HL-60/S4 treated with retinoic acid at 250 ng/mL for 4 days and 3 days (cell line): ENCODE results near the gene TMEM63C.

Source experiments
- in situ Hi-C: fragments of 300-500 bp; cut with MboI; formaldehyde crosslinking; loops from 2 replicates; pipeline ENCODE4 v1.7.0; 2022; ENCODE audit warnings: low sequenced_read_pairs

TMEM63C gene

GRCh38 chr14:77250927-77251326 is 69.3 kb downstream of the TMEM63C start:
- in situ Hi-C loops: no loop called here

GRCh38 chr14:77251870-77252269 is 70.3 kb downstream of the TMEM63C start:
- in situ Hi-C loops: no loop called here

- in situ Hi-C loops: no loop called here
Measured at GRCh38 chr14:77253333-77254190, 72.0 kb downstream of the TMEM63C start.

- in situ Hi-C loops: no loop called here
Measured at GRCh38 chr14:77256694-77257093, 75.1 kb downstream of the TMEM63C start.

- in situ Hi-C loops: no loop called here
Measured at GRCh38 chr14:77257700-77258099, 76.1 kb downstream of the TMEM63C start.

GRCh38 chr14:77258566-77258965 is 77.0 kb downstream of the TMEM63C start:
- in situ Hi-C loops: no loop called here

GRCh38 chr14:77259025-77259715 is 77.6 kb downstream of the TMEM63C start:
- in situ Hi-C loops: no loop called here

- in situ Hi-C loops: no loop called here
Measured at GRCh38 chr14:77260199-77260598, 78.6 kb downstream of the TMEM63C start.

GRCh38 chr14:77260631-77261030 is 79.0 kb downstream of the TMEM63C start:
- in situ Hi-C loops: no loop called here

GRCh38 chr14:77264466-77265186 is 83.0 kb downstream of the TMEM63C start:
- in situ Hi-C loops: no loop called here

- in situ Hi-C loops: no loop called here
Measured at GRCh38 chr14:77265187-77265515, 83.6 kb downstream of the TMEM63C start.

GRCh38 chr14:77265561-77266335 is 84.2 kb downstream of the TMEM63C start:
- in situ Hi-C loops: no loop called here

GRCh38 chr14:77266336-77266735 is 84.7 kb downstream of the TMEM63C start:
- in situ Hi-C loops: no loop called here

GRCh38 chr14:77267937-77268699 is 86.5 kb downstream of the TMEM63C start:
- in situ Hi-C loops: no loop called here

- in situ Hi-C loops: no loop called here
Measured at GRCh38 chr14:77268989-77269600, 87.5 kb downstream of the TMEM63C start.

GRCh38 chr14:77270361-77271112 is 88.9 kb downstream of the TMEM63C start:
- in situ Hi-C loops: no loop called here

- in situ Hi-C loops: no loop called here
Measured at GRCh38 chr14:77271113-77271710, 89.6 kb downstream of the TMEM63C start, which contains the start of gene NGB. TSS of gene NGB (minus strand) at chr14:77271206. CDS start at chr14:77270937, 269 bp downstream.

GRCh38 chr14:77272261-77272660 is 90.7 kb downstream of the TMEM63C start:
- in situ Hi-C loops: no loop called here

- in situ Hi-C loops: no loop called here
Measured at GRCh38 chr14:77273796-77274195, 92.2 kb downstream of the TMEM63C start.
